ENCODE results near the gene ASH1L.

DNA sequence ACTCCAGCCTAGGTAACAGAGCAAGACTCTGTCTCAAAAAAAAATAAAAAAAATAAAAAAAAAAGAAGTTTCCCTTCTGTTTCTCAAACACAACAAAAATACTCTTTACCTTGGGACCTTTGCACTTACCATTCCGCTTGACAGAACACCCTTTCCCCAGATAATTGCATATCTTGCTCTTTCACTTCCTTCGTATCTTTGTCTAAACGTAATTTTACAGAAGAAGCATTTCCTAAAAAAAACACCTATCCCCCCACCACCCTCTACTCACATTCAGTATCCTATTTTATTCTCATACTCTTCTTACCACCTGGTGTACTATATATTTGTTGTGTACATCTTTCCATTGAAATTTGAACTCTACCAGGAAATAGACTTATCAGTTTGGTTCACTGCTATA lies 32.7 kb downstream of the ASH1L start:
- TF ChIP-seq, protein P1, sequence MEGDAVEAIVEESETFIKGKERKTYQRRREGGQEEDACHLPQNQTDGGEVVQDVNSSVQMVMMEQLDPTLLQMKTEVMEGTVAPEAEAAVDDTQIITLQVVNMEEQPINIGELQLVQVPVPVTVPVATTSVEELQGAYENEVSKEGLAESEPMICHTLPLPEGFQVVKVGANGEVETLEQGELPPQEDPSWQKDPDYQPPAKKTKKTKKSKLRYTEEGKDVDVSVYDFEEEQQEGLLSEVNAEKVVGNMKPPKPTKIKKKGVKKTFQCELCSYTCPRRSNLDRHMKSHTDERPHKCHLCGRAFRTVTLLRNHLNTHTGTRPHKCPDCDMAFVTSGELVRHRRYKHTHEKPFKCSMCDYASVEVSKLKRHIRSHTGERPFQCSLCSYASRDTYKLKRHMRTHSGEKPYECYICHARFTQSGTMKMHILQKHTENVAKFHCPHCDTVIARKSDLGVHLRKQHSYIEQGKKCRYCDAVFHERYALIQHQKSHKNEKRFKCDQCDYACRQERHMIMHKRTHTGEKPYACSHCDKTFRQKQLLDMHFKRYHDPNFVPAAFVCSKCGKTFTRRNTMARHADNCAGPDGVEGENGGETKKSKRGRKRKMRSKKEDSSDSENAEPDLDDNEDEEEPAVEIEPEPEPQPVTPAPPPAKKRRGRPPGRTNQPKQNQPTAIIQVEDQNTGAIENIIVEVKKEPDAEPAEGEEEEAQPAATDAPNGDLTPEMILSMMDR (conservative IDR thresholded peaks at IDR 0.05): no peak
- no peak for TF ChIP-seq EZH2 (IDR thresholded peaks at IDR 0.05; ENCODE audit: low read depth)

Data from PC-9 (cell line).